NCI-H510A (cell line): ENCODE results near the gene FAM174C.

Experiments
- DNase-seq: peaks from one replicate; lab custom pipeline; 2025; lab: John Stamatoyannopoulos, UW

Gene FAM174C

GRCh38 chr19:1286487-1287353, 11.4 kb downstream of the FAM174C start:
- DNase-seq = no peak

- no peak for DNase-seq
Measured at GRCh38 chr19:1287354-1288225, 12.3 kb downstream of the FAM174C start.

GRCh38 chr19:1288226-1288612, 12.9 kb downstream of the FAM174C start:
- DNase-seq = no peak

- no peak for DNase-seq
Measured at GRCh38 chr19:1288833-1289685, 13.7 kb downstream of the FAM174C start.

- no peak for DNase-seq
Measured at GRCh38 chr19:1289686-1290025, 14.3 kb downstream of the FAM174C start.

GRCh38 chr19:1290196-1290702, 14.9 kb downstream of the FAM174C start:
- DNase-seq = no peak

GRCh38 chr19:1290703-1291651, 15.6 kb downstream of the FAM174C start:
- DNase-seq = no peak

GRCh38 chr19:1291761-1292418, 16.6 kb downstream of the FAM174C start:
- DNase-seq = no peak

GRCh38 chr19:1292419-1293151, 17.3 kb downstream of the FAM174C start:
- no peak for DNase-seq

GRCh38 chr19:1293782-1294604, 18.7 kb downstream of the FAM174C start:
- DNase-seq = no peak

- no peak for DNase-seq
Measured at GRCh38 chr19:1294688-1295087, 19.4 kb downstream of the FAM174C start.

GRCh38 chr19:1295169-1296012, 20.1 kb downstream of the FAM174C start:
- DNase-seq = no peak

GRCh38 chr19:1296078-1296477, 20.7 kb downstream of the FAM174C start:
- no peak for DNase-seq

GRCh38 chr19:1296575-1297271, 21.4 kb downstream of the FAM174C start:
- DNase-seq = no peak

- no peak for DNase-seq
Measured at GRCh38 chr19:1298235-1298634, 22.9 kb downstream of the FAM174C start.

- no peak for DNase-seq
Measured at GRCh38 chr19:1299801-1300200, 24.5 kb downstream of the FAM174C start.
